HG03520 (cell line): ENCODE data around the gene DSCAML1.

Source experiments
- ATAC-seq: cut with Tn5 transposase; IDR thresholded peaks from one replicate; pipeline ENCODE4 v1.9.1; 2021; ENCODE audit warnings: mild to moderate bottlenecking, moderate library complexity; ENCODE audit not compliant: unreplicated experiment

The DSCAML1 gene

GRCh38 chr11:117795638-117796455 is 1.2 kb downstream of the DSCAML1 start:
- ATAC-seq = no peak

GRCh38 chr11:117794772-117795629 is 2.0 kb downstream of the DSCAML1 start:
- no peak for ATAC-seq

GRCh38 chr11:117794135-117794534 is 2.9 kb downstream of the DSCAML1 start:
- ATAC-seq = no peak

- ATAC-seq = no peak
Observed at GRCh38 chr11:117793583-117793982, 3.4 kb downstream of the DSCAML1 start.

GRCh38 chr11:117792992-117793391 is 4.0 kb downstream of the DSCAML1 start:
- ATAC-seq = no peak

- no peak for ATAC-seq
Observed at GRCh38 chr11:117792241-117792640, 4.8 kb downstream of the DSCAML1 start.

GRCh38 chr11:117790279-117790678 is 6.7 kb downstream of the DSCAML1 start:
- no peak for ATAC-seq

GRCh38 chr11:117789241-117789640 is 7.8 kb downstream of the DSCAML1 start:
- ATAC-seq = no peak

- ATAC-seq = no peak
Observed at GRCh38 chr11:117786135-117786870, 10.7 kb downstream of the DSCAML1 start.

GRCh38 chr11:117782101-117782500 is 14.9 kb downstream of the DSCAML1 start:
- no peak for ATAC-seq

GRCh38 chr11:117781627-117782026 is 15.4 kb downstream of the DSCAML1 start:
- no peak for ATAC-seq

- no peak for ATAC-seq
Observed at GRCh38 chr11:117780456-117780855, 16.6 kb downstream of the DSCAML1 start.

- ATAC-seq = no peak
Observed at GRCh38 chr11:117774553-117774952, 22.5 kb downstream of the DSCAML1 start.

- no peak for ATAC-seq
Observed at GRCh38 chr11:117772360-117772759, 24.7 kb downstream of the DSCAML1 start.

- ATAC-seq = no peak
Observed at GRCh38 chr11:117771841-117772240, 25.2 kb downstream of the DSCAML1 start.

- no peak for ATAC-seq
Observed at GRCh38 chr11:117771197-117771596, 25.8 kb downstream of the DSCAML1 start.

GRCh38 chr11:117770061-117770460 is 27.0 kb downstream of the DSCAML1 start:
- no peak for ATAC-seq

- no peak for ATAC-seq
Observed at GRCh38 chr11:117769533-117769932, 27.5 kb downstream of the DSCAML1 start.

GRCh38 chr11:117768506-117768905 is 28.5 kb downstream of the DSCAML1 start:
- no peak for ATAC-seq

- ATAC-seq = no peak
Observed at GRCh38 chr11:117767071-117767470, 29.9 kb downstream of the DSCAML1 start.

- ATAC-seq = no peak
Observed at GRCh38 chr11:117766576-117766975, 30.4 kb downstream of the DSCAML1 start.
